Mammary epithelial cell (primary cell): Measurements from ENCODE around the gene SHD.

Source experiments
- EZH2 ChIP-seq: IDR thresholded peaks from 2 replicates; pipeline ENCODE4 v1.6.1; 2012; ENCODE audit warnings: low read length, inconsistent platforms, borderline replicate concordance
- TF ChIP-seq, protein P1 (sequence below), 2 donors: IDR thresholded peaks in 1 of 2; conservative IDR thresholded peaks in 1 of 2; 2 replicates each; pipeline ENCODE4 v1.5.1; 2011 to 2012; ENCODE audit warnings: inconsistent platforms in 2 of 2, low read length in 2 of 2, mild to moderate bottlenecking in 2 of 2, control low read depth in 1 of 2, low read depth in 1 of 2; ENCODE audit not compliant: insufficient read depth in 1 of 2; ENCODE audit errors: extremely low read depth in 1 of 2

GRCh38 chr19:4278010-4278409, 1.1 kb upstream of the SHD start:
- TF ChIP-seq EZH2 = no peak
- TF ChIP-seq, protein P1, sequence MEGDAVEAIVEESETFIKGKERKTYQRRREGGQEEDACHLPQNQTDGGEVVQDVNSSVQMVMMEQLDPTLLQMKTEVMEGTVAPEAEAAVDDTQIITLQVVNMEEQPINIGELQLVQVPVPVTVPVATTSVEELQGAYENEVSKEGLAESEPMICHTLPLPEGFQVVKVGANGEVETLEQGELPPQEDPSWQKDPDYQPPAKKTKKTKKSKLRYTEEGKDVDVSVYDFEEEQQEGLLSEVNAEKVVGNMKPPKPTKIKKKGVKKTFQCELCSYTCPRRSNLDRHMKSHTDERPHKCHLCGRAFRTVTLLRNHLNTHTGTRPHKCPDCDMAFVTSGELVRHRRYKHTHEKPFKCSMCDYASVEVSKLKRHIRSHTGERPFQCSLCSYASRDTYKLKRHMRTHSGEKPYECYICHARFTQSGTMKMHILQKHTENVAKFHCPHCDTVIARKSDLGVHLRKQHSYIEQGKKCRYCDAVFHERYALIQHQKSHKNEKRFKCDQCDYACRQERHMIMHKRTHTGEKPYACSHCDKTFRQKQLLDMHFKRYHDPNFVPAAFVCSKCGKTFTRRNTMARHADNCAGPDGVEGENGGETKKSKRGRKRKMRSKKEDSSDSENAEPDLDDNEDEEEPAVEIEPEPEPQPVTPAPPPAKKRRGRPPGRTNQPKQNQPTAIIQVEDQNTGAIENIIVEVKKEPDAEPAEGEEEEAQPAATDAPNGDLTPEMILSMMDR (conservative IDR thresholded peaks at IDR 0.05 in 1 of 2, IDR thresholded peaks at IDR 0.05 in 1 of 2; ENCODE audit: extremely low read depth in 1 of 2, insufficient read depth in 1 of 2, low read depth in 1 of 2, low read length in 2 of 2) = no peak
